Mesothelial cell of epicardium (in vitro differentiated cells): ENCODE data around the gene ECHDC1. TPM values are rescaled to one million over a fixed set of nuclear protein-coding genes. Genes with fewer than 3 reads are reported as not detected.

Experiments used
- DNase-seq, 2 experiments: peaks; one replicate each; pipeline ENCODE4 v3.0.0; 2021; ENCODE audit warnings: low spot score in 2 of 2; ENCODE audit not compliant: unreplicated experiment in 2 of 2
- H3K27ac Mint-ChIP-seq: 2 replicates; pipeline ENCODE4 v1.8.0; 2021; ENCODE audit warnings: mixed read lengths
- H3K27me3 Mint-ChIP-seq: 2 replicates; pipeline ENCODE4 v1.8.0; 2021; ENCODE audit warnings: low read depth, mixed read lengths
- H3K36me3 Mint-ChIP-seq: 2 replicates; pipeline ENCODE4 v1.8.0; 2021; ENCODE audit warnings: mixed read lengths
- H3K4me1 Mint-ChIP-seq: 2 replicates; pipeline ENCODE4 v1.8.0; 2021; ENCODE audit warnings: mixed read lengths
- H3K4me3 Mint-ChIP-seq: 2 replicates; pipeline ENCODE4 v1.8.0; 2021; ENCODE audit warnings: mild to moderate bottlenecking, moderate library complexity, mixed read lengths
- H3K9me3 Mint-ChIP-seq: 2 replicates; pipeline ENCODE4 v1.8.0; 2021; ENCODE audit warnings: mixed read lengths
- CTCF ChIP-seq: fragments of 200-600 bp; sonication (generic); IDR thresholded peaks from one replicate; pipeline ENCODE4 v1.5.0; 2021; ENCODE audit warnings: antibody characterized with exemption; ENCODE audit not compliant: unreplicated experiment
- total RNA-seq: library from RNA; stranded (reverse); gene quantifications from 3 replicates; pipeline ENCODE4 v1.2.1, GENCODE V29; 2021

The ECHDC1 gene
- total RNA-seq, 1 donor from 2014 or later = 52.8 TPM

- H3K27ac Mint-ChIP-seq = no peak overlapping the region
- no peaks in the 10 kb centered on the region for H3K27me3 Mint-ChIP-seq
- no peaks in the 10 kb centered on the region for H3K4me1 Mint-ChIP-seq
- peaks cover 29% of the 10 kb centered on the region for H3K36me3 Mint-ChIP-seq
- DNase-seq = no peak
- no peak overlapping the region for H3K4me3 Mint-ChIP-seq
- H3K9me3 Mint-ChIP-seq = no peaks in the 10 kb centered on the region
- no peak for TF ChIP-seq CTCF
These were observed 52.8 kb downstream of the ECHDC1 start for GRCh38 chr6:127290391-127291265.

GRCh38 chr6:127289934-127290333 is 53.5 kb downstream of the ECHDC1 start:
- no peak for TF ChIP-seq CTCF
- DNase-seq = no peak
- Mint-ChIP-seq H3K27me3 (no peaks in the 10 kb centered on the region), H3K4me1 (no peaks in the 10 kb centered on the region), H3K9me3 (no peaks in the 10 kb centered on the region), H3K4me3 (no peak overlapping the region), H3K36me3 (peaks cover 28% of the 10 kb centered on the region), H3K27ac (no peak overlapping the region)

GRCh38 chr6:127288705-127289104 is 54.7 kb downstream of the ECHDC1 start:
- no peaks in the 10 kb centered on the region for H3K4me1 Mint-ChIP-seq
- peaks cover 29% of the 10 kb centered on the region for H3K36me3 Mint-ChIP-seq
- DNase-seq = no peak
- no peak for TF ChIP-seq CTCF
- H3K27ac Mint-ChIP-seq = no peak overlapping the region
- H3K9me3 Mint-ChIP-seq = no peaks in the 10 kb centered on the region
- no peaks in the 10 kb centered on the region for H3K27me3 Mint-ChIP-seq
- no peak overlapping the region for H3K4me3 Mint-ChIP-seq

GRCh38 chr6:127282184-127282583 is 61.2 kb downstream of the ECHDC1 start:
- Mint-ChIP-seq H3K4me3 (no peak overlapping the region), H3K27me3 (no peaks in the 10 kb centered on the region), H3K9me3 (no peaks in the 10 kb centered on the region), H3K4me1 (no peaks in the 10 kb centered on the region), H3K36me3 (peaks cover 38% of the 10 kb centered on the region), H3K27ac (no peak overlapping the region)
- DNase-seq = no peak
- no peak for TF ChIP-seq CTCF

- H3K4me3 Mint-ChIP-seq = no peak overlapping the region
- TF ChIP-seq CTCF = no peak
- H3K36me3 Mint-ChIP-seq = peaks cover 28% of the 10 kb centered on the region
- no peaks in the 10 kb centered on the region for H3K27me3 Mint-ChIP-seq
- no peaks in the 10 kb centered on the region for H3K4me1 Mint-ChIP-seq
- H3K9me3 Mint-ChIP-seq = no peaks in the 10 kb centered on the region
- no peak overlapping the region for H3K27ac Mint-ChIP-seq
- DNase-seq = no peak
These were observed 63.6 kb downstream of the ECHDC1 start for GRCh38 chr6:127279815-127280214.
